IPS-11a (cell line): ENCODE results near the gene MRAP2.
"Not testable (repeated sequence)": the region's sequence is repeated elsewhere in the genome, so short reads cannot be mapped to it uniquely, and the experiment has no call there.

ENCODE experiments used
- H3K4me3 ChIP-seq: one replicate; pipeline ENCODE4 v1.5.1; 2013; ENCODE audit warnings: low read depth, low read length, control low read depth

The MRAP2 gene

GRCh38 chr6:84119277-84119676, 85.7 kb downstream of the MRAP2 start:
- no peak overlapping the region for H3K4me3 ChIP-seq

GRCh38 chr6:84123186-84123585, 89.6 kb downstream of the MRAP2 start:
- H3K4me3 ChIP-seq = no peak overlapping the region

GRCh38 chr6:84129588-84129987, 96.0 kb downstream of the MRAP2 start:
- not testable (repeated sequence) for H3K4me3 ChIP-seq

GRCh38 chr6:84133385-84133784, 99.8 kb downstream of the MRAP2 start:
- not testable (repeated sequence) for H3K4me3 ChIP-seq

GRCh38 chr6:84135291-84135690, 101.7 kb downstream of the MRAP2 start:
- no peak overlapping the region for H3K4me3 ChIP-seq

GRCh38 chr6:84136364-84137050, 102.9 kb downstream of the MRAP2 start:
- H3K4me3 ChIP-seq = no peak overlapping the region

GRCh38 chr6:84137051-84137375, 103.4 kb downstream of the MRAP2 start:
- no peak overlapping the region for H3K4me3 ChIP-seq

GRCh38 chr6:84137989-84138575, 104.5 kb downstream of the MRAP2 start:
- H3K4me3 ChIP-seq = no peak overlapping the region

- no peak overlapping the region for H3K4me3 ChIP-seq
These were observed 105.7 kb downstream of the MRAP2 start for GRCh38 chr6:84139311-84139710.
